Effector CD8-positive, alpha-beta T cell (primary cell): ENCODE data around the gene ITPR2.

Source experiments
- DNase-seq: peaks from one replicate; lab custom pipeline; 2025; lab: John Stamatoyannopoulos, UW

ITPR2 gene

DNA sequence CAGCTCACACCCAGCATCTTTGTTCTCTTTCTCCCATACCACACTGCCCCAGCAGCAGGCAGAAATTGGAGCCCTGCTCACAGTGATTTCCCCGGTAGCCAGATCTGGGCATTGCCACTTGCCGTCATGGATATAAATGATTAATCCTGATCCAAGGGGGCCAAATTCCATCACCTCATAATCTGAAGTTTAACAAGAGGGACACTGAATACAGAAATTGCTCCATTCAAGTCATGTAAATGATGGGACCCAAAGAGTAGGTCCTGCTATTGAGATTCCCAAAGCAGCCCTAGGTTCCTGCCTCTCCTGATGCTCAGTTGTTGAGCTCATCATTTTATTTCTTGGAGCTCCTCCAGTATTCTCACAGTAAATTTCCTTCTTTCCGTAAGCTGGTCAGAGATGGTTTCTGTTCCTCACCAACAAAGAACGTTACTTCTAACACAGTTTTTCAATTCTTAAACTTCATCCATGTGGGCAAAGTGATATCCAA is 11.7 kb downstream of the ITPR2 start:
- DNase-seq = no peak

- no peak for DNase-seq
Measured at GRCh38 chr12:26818636-26819035, 14.4 kb downstream of the ITPR2 start.

DNA sequence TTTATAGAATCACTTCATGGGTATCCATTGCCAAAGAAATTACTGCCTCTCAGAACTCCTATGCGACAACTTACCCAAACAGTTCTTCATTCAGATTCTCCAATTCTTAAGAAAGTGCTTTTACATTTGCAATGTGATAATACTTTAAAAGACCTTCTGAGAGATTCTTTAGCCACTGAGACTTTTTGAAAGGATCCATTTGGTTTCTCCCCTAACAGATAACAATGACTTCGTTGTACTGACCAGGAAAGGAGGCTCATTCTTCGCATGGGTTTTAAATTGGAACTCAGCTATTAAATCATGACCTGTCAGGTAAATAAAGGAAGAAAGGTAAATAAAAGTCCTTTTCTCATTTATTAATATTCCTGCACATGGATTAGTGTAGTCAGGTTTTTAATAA is 14.8 kb downstream of the ITPR2 start:
- no peak for DNase-seq

GRCh38 chr12:26817183-26817591 is 15.8 kb downstream of the ITPR2 start:
- DNase-seq = no peak

DNA sequence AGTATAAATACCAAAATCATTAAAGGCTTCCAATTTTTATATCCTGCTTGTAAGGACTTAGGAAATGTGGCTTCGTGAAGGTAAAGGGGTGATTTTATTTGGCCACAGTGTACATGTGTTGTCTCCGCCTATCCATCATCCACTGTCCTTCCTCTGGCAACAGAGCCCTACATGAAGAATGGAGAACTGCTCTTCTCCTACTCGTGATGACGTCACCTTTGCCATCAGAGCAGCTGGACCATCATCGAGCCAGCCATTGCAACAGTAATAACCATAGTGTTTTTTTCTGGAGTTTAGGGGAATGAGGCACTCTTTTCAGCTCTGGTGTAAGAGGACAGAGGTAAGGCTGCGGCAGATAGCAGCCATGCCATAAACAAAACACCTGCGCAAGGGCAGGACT is 19.2 kb downstream of the ITPR2 start:
- DNase-seq = no peak

DNA sequence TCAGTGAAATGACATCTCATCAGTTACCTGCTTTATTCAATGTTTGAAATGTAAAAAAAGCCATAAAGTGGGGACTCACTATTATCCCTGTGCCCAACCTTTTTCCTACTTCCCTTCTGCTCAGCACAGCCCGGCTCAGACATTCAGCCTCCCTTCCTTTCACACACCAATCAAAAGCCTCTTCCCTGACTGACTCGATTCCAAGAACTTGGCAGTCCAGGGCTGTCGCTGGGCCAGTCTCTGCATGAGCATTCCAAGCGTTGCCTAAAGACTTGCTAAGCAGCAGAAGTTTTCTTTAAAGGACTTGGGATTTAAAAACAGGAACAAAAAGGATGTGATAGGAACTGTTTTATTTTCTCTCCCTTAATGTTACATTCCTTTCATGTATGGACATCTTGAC is 22.7 kb downstream of the ITPR2 start:
- DNase-seq = no peak

GRCh38 chr12:26809611-26810285 is 23.2 kb downstream of the ITPR2 start:
- no peak for DNase-seq

DNA sequence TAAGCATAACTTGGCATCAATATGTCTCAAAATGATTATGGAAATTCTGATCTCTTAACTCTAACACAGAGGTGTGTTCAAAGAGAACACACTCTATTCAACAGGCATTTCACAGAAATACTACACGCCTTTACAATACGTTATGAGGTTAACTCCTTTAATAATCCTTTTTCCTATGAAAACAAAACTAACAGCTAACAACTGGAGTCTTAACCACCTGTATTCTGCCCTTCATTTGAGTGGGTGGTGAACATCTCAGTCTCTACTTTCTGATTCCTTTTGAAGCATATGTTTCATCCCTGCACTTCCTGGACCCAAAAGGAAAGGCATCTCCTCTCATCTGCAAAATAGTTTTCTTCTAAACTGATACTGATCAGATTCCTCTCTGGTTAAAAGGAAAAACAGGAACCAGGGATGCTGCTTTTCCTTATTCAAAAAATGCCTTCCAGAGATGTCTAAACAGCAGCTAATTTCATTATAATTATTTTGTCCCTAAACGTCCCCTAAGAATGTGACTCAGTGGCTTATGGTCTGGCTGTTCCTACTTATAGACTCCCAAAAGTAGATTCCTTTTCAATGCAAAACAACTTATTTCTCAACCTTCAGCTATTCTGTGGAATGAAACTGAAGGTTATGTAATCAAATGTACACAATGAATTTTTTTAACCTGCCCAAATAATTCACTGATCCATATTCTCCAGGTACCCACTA is 24.1 kb downstream of the ITPR2 start:
- DNase-seq = no peak

GRCh38 chr12:26807292-26807691 is 25.7 kb downstream of the ITPR2 start:
- DNase-seq = no peak

DNA sequence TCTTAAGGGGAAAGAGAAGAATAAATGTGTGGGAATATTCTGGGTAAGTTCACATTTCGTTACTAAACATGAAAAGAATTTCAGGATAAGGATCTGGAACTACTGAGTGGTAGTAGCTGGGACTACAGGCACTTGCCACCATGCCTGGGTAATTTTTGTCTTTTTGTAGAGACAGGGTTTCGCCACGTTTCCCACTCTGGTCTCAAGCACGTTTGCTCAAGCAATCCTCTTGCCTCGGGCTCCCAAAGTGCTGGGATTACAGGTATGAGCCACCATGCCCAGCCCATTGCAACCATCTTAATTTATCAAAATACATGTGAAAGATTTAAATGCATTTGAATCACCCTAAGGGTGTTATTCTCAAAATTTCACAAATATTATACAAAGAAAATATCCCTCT is 26.4 kb downstream of the ITPR2 start:
- no peak for DNase-seq

GRCh38 chr12:26805401-26805971 is 27.5 kb downstream of the ITPR2 start:
- no peak for DNase-seq

DNA sequence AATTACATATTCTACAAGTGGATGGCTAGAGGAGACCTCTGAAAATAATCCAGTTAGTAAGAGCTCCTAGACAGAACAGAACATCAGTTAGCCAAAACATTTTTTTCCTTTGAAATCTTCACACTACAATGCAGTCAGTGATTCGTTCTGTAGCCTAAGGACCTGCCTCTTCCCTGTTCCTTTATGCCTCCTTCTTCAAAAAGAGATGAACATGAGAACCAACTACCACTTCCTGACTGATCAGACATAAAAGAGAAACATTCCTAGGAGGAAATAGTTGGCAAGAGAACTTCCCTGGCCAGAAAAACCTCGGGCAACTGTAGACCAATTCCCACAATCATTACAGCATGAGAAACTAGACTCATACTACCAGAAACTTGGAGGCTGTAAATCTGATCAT is 29.4 kb downstream of the ITPR2 start:
- no peak for DNase-seq

DNA sequence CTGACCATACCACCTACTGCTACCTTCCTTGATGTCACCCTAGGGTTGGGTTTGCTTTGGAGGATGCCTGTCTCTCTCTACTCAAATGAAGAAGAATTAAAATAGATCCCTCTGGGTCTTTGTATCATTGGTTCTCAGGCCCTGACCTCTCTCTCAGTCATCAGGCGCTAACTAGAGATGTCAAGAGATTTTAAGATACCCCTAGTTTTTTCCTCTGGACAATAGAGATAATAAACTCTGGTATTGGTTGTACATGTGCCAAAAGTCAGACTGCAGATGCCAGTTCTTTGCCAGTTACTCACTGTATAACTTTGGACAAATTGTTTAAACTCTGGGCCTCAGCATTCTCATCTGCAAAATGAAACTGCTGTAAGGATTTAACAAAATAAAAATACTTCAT is 31.5 kb downstream of the ITPR2 start:
- DNase-seq = no peak

DNA sequence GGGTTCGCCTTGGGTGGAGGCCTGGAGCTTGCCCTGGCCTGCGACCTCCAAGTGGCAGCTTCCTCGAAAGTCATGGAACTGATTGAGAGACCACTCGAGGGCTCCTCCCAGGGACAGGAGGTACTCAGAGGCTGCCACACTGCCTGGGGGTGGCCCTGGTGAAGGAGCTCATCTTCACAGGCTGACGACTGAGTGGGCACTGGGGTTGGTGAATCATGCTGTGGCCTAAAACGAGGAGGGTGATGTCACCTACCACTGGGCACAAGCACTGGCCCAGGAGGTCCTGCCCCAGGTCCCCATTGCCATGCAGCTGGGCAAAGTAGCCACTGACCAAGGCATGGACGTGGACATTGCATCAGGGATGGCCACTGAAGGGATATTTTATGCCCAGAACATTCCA is 32.1 kb downstream of the ITPR2 start:
- no peak for DNase-seq

DNA sequence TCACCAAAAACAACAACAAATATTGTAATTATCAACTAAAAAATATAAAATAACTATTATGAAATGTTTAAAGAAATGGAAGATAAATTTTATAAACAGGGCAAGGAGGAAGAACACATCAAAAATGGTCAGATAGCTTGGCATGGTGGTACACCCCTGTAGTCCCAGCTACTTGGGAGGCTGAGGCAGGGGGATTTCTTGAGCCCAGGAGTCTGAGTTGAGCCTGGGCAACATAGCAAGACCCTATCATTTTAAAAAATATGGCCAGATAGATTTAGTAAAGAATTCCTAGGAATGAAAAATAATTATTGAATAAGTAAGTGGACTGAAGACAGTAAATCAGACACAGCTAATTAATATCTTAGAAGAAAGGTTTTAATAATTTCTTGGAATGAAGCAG is 32.6 kb downstream of the ITPR2 start:
- DNase-seq = no peak

DNA sequence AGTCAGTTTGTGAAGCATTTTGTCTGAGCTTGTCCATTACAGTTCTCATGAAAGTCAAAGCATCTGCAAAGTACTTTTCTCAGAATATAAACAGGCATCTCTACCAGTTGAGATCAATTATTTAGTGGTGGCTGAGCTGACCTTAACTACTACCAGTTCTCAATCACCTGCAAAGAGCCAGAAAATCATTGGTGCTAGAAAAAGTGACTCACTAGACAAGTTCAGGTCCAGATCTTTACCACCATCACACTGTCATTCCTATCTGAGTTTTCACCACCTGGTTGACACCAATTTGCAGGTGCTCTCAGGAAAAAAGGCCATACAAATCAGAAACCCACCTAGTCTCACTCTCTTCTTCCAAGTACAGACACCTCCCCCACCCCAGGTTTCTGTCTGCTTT is 33.3 kb downstream of the ITPR2 start:
- no peak for DNase-seq

DNA sequence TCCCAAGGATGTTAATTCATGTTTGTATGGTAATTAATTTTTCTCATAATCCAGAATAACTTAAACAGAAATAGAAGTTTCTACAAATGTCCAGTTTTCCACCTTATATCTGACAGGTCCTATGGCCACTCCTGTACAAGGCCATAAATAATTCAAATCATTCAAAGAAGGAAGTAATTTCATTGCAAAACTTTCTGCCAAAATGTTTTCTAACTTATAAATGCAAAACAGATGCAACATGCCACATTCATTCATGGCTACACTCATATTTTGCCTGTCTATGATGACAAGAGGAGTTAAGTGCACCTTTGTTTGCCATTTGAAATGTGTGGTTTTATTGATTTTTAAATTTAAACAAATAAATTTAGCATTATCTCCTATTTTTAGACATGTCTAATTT is 34.4 kb downstream of the ITPR2 start:
- DNase-seq = no peak

DNA sequence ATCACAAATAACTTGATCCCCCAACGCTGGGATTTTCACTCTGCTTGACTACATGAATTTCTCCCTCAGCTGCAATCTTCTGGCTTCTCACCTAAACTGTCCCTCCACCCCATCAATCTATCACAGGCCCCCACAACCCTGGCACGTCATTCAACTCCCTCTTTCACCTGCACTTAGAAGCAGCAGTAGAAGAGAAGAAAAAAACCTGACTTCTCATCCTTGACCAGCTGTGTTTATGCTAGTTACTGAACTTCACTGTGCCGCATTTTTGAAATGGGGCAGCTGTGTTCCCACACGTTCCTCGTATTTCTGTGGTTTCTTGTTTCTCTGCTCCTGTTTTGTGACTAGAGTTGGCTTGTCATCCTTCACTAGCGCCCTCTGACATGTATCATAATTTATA is 35.0 kb downstream of the ITPR2 start:
- no peak for DNase-seq

DNA sequence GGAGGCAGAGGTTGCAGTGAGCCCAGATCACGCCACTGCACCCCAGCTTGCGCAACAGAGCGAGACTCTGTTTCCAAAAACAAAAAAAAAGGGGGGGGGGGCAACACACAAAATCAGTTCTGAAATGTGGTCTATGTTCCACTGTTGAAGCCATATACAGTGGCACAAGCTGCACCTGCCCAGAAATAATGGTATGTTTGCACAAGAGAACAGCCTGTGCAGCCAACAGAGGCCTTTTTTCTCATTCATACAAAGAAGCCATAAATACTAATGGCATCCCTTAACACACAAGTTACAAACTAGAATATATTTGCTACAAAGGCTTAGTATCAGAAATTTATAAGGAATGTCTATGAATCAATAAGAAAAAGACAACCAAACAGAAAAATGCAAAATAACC is 37.1 kb downstream of the ITPR2 start:
- DNase-seq = no peak

DNA sequence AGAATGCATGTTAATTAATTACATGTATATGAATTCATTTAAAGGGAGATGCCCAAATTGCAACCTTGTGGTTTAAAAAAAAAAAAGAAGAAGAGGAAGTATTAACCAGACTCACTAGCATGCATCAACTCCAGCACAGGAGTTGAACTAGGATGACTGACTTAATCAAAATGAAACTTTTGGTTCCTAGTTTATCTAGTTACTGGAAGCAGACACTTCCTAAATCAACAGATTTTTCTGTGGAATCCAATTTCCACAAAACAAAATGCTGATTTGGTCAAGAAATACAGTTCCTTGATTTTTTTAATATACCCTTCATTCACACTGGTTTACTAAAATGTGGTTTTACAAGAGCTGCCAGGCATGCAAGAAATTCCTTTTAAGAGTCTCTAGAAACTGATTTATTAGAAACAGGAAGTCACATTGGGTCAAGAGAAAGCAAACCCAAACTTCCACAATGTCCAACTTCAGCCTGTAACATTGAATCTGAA is 41.6 kb downstream of the ITPR2 start:
- DNase-seq = no peak

- DNase-seq = no peak
Measured at GRCh38 chr12:26790645-26790994, 42.4 kb downstream of the ITPR2 start.

- no peak for DNase-seq
Measured at GRCh38 chr12:26789731-26790644, 43.0 kb downstream of the ITPR2 start.
